G401.6 (cell line): ENCODE measurements around the gene AGPAT4.

Source experiments
- FAIRE-seq: peaks from 2 replicates; lab custom pipeline; 2012; peaks lifted over from hg19 to GRCh38; lab: Jason Lieb, UNC

The AGPAT4 gene

DNA sequence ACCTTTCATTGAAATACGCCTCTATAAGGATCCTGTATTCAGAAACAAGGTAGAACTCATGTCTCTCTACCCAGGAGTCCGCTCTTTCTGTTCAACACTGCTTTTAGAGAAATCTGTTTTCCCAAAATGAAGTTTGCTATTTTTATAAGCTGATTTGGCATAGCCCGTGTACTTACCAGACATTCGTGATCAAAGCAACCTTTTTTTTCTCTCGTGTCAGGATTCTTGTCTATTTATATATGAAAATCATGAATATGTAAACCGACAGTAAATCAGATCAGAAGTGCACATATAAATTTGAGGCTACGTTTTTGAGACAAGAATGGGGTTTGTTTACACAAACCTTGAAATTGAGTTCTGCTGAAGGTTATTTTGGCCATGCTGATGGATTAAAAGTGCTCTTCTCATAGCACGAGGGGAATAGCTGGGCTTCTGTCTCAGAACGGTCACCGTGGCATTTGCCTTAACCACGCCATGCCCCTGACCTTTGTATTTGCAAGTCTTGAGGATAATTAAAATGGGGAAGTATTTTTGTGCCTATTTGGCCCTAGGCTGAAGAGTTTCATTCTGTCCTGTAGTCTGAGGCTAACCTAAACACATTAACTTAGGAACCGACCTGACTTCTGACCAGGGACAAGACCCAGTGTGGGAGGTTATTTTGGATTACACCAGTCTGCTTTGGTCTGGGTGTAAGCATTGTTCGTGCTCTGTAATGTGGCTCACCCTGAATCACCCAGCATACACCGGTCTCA lies 163.7 kb downstream of the AGPAT4 start:
- no peak for FAIRE-seq

DNA sequence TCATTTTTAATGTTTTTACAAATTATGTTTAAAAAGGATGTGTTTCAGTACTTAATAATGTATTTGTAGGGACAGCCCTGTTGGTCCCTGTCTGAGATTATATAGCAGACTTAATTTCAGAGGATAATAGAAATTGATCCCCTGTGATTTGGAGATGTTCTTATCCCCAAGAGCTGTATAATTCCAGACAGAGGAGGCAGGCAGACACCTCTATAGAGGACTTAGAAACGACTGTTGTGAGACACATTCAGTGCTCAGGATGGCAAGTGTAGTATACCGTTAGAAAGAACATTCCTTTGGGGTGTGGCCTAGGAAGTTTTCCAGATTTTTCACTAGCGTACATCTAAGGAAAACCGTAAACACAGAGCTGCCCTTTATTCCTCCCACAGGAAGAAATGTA lies 164.5 kb downstream of the AGPAT4 start:
- no peak for FAIRE-seq

DNA sequence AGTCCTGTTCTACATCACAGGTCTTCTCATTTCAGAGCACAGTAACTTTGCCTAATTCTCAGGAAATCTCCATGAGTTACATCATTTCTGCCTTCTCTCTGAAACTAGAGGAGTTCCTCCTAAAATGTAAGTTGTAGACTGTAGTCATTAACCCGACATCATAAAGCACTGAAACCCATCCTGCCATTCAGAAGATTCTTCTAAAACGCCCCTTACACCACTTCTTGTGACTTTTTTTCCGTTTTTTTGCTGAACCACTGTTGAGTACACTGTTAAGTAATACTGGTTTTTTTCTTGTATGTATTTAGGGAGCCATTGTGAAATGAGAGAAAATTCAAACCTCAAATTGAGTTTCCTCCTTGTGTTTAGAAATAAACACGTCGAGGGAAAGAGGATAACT lies 164.9 kb downstream of the AGPAT4 start:
- FAIRE-seq, result no peak

DNA sequence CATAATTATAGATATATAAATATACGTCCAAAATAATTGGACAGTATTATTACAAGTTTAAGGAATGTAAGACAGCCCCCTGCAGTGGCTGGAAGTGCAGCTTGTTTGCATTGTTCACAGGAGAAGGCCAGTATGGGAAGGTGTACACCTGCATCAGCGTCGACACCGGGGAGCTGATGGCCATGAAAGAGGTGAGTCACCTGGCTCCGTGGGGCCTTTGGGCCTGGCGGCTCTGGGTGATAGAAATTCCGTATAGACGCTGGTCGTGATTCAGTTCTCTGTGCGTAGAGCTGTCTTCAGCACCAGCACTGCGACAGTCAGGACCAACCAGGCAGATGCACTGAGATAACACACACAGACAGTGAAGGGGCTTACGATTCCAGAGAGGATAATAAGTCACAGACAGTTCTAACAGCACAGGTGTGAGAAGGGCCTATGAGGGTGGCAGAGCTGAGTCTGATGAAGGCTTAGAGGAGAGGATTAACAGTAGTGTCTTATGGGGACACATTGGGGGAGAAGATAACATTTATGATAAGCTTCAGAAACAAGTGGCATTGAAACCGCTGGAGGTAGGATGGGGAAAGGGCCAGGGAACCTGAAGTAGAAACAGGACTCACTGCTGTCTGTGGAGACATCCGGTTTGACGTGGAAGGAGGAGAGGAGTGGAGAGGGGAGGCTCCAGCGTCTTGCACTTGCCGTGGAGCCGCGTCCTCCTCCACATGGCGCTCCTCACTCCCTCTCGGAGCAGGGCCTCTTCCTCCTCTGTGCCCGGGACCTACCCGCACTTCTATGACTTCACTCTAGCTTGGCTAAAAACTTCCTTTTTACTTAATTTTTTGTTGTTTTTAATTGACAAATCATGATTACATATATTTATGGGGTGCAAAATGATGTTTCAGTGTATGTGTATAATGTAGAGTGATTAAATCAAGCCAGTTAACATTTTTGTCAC lies 165.8 kb downstream of the AGPAT4 start:
- FAIRE-seq, result no peak

DNA sequence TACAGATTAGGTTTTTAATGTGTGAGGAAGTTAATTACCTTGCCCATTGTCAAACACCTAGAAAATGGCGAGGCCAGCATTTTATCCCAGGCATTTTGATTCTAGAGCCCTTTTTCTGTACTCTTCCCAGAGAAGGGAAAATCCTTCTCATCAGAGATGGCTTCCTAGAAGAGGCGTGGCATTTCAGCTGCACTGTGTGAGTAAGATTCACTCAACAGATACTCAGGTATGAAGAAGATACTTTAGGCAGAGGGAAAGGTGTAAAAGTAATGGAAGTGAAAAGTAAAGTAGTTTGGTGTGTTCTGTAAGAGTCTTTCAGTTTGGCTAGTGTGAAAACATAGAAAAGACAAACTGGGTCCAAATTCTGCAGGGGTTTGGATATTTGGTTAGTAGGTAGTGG lies 168.5 kb downstream of the AGPAT4 start:
- no peak for FAIRE-seq

DNA sequence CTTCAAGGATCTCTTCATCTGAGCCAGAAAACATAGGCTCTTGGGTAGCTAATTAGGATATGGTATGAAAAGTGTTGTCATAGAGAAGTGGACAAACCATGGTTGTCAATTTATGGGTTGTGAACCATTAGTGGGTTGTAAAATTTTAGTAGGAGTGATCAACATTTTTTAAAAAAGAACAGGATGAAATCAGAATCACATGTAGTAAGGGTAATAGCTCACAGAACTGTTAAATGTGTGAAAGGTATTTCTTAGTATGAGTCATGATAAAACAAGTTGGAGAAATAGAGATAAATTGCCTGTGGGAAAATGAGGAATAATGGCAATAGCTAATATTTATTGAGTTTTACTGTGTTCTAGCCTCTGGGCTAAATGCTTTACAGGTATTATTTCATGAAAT lies 168.9 kb downstream of the AGPAT4 start:
- no peak for FAIRE-seq

DNA sequence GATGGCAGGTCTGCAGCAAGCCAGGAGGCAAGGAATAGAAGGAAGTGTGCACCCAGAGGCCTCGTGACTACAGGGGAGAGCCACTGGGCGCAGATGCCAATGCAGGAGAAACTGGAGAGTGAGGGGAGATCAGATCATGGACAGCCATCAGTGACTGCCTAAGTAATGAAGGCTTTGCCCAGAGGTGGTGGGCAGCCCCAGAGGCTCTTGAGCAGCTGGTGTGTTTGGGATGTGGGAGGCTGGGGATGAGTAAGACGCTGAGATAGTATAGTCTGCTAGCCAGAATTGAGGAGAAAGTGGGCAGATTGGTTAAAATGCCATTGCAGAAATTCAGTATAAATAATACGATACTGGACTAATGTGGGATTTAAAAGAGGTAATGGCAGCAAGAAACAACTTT lies 170.4 kb downstream of the AGPAT4 start:
- no peak for FAIRE-seq

DNA sequence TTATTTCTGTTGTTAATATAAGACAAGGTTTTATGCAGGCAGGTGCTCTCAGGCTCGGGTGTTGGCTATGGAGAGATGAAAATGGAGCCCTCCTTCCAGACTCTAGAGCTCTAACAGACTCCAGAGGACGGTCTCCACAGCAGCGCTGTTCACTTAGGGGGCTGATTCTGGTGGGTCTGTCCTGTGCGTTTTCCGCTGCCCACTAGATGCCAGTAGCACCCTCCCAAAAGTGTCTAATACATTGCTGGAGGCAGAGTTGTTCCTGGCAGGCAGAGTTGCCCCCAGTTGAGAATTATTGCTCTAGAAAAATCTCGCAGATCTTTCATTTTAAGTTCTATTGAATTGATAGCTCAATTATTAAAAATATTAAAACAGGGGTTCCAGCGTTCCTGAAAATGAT lies 172.3 kb downstream of the AGPAT4 start:
- FAIRE-seq, result no peak

DNA sequence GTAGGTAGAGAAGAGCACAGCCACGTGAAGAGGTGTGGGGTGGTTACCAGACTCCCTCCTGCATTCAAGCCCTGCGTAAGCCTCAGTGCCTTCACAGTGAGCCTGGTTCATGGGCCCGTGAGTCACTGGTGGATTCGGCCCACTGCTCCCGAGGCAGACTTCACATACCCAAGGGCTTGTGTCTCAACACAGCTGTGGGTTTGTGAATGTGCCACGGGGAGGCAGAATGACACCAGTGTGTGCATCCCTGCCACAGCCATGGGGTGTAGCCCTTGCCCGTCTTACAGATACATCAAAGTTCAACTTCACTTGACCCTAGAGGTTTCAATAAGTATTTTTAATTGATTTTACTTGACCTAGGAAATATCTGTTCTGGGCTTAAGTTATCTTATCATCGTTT lies 173.8 kb downstream of the AGPAT4 start:
- FAIRE-seq, result no peak

DNA sequence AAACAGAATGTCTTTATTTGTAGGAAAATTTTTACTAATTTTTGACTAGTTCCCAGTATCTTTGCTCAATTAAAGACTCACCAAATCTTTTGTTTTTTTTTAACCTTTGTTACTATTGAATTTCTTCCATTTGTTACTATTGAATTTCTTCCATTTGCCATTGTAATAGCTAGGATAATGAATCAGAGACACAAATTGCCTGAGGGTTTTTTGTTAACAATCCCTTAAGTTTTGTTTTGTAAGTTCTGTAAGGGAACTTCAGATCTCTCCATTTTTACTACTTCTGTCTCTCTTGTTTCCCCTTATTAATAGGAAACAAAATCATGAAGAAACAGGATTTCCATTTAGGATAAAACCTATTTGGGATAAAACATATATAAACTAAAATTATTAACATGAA lies 177.9 kb downstream of the AGPAT4 start:
- no peak for FAIRE-seq

DNA sequence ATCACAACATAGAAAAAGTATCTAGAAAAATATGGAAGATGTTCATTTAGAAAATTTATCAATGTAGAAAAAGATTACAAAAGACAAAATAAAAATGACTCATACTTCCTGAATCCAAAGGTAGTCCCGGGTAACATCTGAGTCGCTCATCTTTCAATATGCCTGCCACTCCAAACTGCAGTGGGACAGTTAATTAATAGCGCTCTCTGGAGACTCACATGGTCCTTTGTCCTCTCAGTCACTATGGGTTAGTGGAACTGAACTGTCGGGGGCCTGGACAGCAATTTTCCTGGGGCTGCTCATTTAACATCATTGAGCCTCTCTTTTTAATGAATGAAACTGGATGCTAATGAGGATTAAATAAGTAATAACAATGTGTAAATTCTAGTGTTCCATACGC lies 178.9 kb downstream of the AGPAT4 start:
- FAIRE-seq, result no peak

DNA sequence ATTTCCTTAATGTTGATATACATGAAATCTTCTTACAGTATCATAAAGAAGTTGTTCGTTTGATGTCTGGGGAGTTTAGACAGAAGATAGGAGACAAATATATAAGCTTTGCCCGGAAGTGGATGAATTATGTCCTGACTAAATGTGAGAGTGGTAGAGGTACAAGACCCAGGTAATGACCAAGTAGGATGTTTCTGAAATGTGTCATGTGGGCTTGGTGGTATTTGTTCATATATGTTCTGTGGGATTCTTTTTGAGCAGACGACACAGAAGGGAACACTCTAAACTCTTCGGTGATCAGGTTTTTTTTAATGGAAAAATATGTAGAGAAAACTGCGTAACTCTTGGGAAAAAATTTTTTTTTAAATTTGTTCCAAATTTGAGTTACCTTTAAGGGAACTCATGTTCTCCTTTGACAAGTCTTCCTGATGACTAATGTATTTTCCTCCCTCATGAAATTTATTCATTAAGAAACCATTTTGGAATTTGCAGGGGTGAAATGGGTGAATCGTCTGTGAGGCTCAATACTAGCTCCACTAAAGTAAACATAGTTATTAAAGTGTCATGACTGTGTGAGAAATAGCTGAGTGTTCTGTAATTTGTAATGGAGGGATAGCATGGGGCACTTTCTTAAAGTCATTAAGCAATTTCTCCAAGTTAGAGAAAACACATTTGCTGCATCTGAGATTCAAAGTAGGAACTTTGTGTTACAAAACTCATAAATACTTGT lies 181.7 kb downstream of the AGPAT4 start:
- no peak for FAIRE-seq

DNA sequence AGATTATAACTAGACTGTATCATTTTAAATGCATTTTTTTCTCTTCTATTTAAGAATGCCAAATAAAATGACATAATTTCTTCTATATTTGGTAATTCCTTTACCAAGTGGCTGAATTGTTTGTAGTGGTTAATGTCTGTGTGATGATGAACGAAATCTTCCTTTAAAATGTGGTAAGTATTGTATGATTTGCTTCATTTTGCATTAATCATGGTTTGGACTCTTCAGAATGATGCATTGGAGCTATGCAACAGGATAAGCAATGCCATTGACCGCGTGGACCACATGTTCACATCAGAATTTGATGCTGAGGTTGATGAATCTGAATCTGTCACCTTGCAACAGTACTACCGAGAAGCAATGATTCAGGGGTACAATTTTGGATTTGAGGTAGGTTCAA lies 182.7 kb downstream of the AGPAT4 start:
- FAIRE-seq, result no peak

DNA sequence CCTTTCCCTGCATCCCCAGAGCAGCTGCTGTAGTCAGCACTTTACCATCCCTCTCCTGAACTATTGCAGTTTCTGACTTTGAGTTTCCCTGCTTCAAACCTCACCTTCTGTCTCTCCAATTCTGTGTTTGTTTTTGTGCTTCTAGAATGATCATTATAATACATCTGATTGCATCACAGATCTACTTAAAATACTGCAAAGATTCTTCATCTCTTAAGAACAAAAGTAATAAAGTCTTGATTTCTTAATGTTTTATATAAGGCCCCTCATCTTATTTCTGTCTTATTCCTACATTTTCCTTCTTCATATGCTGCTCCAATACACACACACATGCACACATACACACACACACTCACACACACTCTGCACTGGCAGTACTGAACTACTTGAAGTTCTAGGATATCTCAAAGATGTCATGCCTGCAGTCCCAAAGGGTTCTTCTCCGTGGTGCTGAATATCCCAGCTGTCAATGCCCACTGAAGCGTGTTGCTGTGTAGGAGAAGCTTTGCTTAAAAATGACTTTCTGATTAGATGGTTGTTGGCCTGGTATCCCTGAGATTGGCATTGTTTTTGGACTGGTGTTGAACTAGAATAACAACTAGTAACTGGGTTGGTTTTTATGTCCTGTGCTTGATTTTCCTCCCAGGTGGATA lies 185.1 kb downstream of the AGPAT4 start:
- FAIRE-seq, result no peak

DNA sequence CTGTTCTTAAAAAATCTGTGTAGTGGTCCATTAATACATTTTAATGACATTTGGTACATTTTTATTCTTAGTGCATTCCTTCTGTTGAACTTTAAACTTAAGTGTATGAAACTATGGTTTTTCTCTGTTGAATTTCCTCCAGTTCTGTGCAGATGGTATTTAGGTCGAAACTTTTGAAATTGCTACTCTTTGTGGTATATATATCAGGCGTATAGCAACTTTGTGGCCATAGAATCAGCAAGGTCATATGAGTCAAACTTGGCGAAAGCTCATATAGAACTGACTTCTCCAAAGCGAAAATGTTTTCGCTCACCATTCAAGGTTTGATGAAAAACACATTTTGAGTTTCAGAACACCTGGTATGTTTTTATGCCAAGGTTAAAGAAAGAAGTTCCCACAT lies 188.6 kb downstream of the AGPAT4 start:
- FAIRE-seq, result no peak

DNA sequence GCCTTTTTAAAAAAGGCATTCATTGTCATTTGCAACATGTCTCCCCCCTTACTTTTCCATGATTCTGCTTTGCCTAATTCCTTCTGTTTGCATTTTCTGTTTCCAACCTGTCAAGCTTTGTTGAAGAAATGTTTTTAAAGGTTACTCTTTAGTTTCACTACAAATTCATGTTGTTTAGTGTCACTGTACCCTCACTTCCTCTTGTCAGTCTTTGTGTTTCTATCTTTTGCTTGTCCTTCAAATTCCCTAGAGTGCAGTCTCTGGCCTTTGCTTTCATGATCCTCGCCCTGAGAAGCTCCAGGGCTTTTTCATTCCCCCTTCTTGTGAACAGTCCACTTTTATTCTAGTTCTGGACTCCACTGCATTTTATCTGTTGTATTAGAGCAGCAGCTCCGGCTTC lies 191.6 kb downstream of the AGPAT4 start:
- no peak for FAIRE-seq

DNA sequence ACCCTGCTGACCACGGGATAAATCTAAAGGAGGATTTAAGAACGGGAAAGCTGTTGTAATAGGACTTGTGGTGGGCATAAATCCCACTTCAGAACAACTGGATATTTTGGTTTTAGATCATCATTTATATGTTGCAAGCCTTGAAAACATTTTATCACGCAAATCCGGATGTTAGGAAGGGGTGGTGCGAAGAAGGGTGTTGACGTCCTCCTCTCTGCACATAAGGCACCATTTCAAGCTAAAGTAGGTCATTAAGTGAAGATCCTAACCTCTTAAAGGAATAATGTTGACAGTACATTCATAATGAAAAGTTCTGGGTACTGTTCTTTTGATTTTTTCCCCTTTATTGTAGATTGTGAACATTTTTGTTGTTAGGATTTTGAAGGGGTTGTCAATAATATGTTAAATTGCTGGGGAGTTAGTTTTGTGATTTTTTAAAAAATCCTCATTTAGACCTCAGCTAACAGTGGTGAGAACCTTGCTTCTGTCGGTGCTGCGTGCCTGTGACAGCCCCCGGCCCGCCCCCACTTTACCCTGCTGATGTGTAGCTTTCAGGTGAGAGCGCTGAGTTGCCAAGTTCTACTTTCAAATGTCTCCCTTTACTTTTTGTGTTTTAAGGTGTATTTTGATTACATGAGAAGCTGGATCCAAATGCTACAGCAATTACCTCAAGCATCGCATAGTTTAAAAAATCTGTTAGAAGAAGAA lies 193.4 kb downstream of the AGPAT4 start:
- no peak for FAIRE-seq
